ENCODE measurements around the gene ASB16. TPM values are rescaled to one million over a fixed set of nuclear protein-coding genes. Genes with fewer than 3 reads are reported as not detected.

ASB16 gene
- total RNA-seq, 2 experiments from 2014 or later: 0.30 to 0.44 TPM

- no peak for TF ChIP-seq EZH2phosphoT487 (IDR thresholded peaks at IDR 0.05; ENCODE audit: borderline replicate concordance, low read depth, low read length)
- TF ChIP-seq CTCF (conservative IDR thresholded peaks at IDR 0.05; ENCODE audit: low read length): no peak
- peaks cover 34% of the 10 kb centered on the region for H3K36me3 ChIP-seq (ENCODE audit: insufficient read depth, low read length)
- CTCF ChIA-PET (ENCODE audit: unreplicated experiment): interaction anchor here (1.8 kb wide), 1 partner anchor 61 kb away, joined by 5 read pairs; the partner anchor contains the start of gene HDAC5
- no peak overlapping the region for H2AFZ ChIP-seq (ENCODE audit: low read length)
- BruUV-seq (replicated peaks): no TSS peak
- no peaks in the 10 kb centered on the region for H3K9me2 ChIP-seq (ENCODE audit: insufficient read depth, low read length)
- no peaks in the 10 kb centered on the region for H3K9me3 ChIP-seq (ENCODE audit: low read length)
- intact Hi-C loops (cut with micrococcal nuclease; ENCODE audit: unreplicated experiment): no loop called here
- no peak for DNase-seq (ENCODE audit: low spot score)
- H3K4me3 ChIP-seq (ENCODE audit: low read depth, low read length, poor library complexity, severe bottlenecking): peak overlapping the region; percentile 76
- peak overlapping the region; percentile 96 for H3K4me2 ChIP-seq (ENCODE audit: low read length)
- POLR2A ChIA-PET: interaction anchor here (1.1 to 1.7 kb wide), 2 partner anchors 14 to 33 kb away, joined by 3 to 6 read pairs; no protein-coding TSS in a partner anchor
- peaks cover 57% of the 10 kb centered on the region for H3K79me2 ChIP-seq (ENCODE audit: insufficient read depth, low read depth, low read length)
- peaks cover 18% of the 10 kb centered on the region for H4K20me1 ChIP-seq (ENCODE audit: insufficient read depth, low read length)
- peaks cover 26% of the 10 kb centered on the region for H3K4me1 ChIP-seq (ENCODE audit: insufficient read depth, low read length, poor library complexity, severe bottlenecking)
- no peak overlapping the region for H3K27ac ChIP-seq (ENCODE audit: low read depth, low read length, poor library complexity, severe bottlenecking)
Observed at GRCh38 chr17:44184212-44184810, 13.8 kb downstream of the ASB16 start.

- Histone ChIP-seq H3K9me2 (ENCODE audit: insufficient read depth, low read length) (no peaks in the 10 kb centered on the region), H3K4me1 (ENCODE audit: insufficient read depth, low read length, poor library complexity, severe bottlenecking) (peaks cover 26% of the 10 kb centered on the region), H2AFZ (ENCODE audit: low read length) (peak within 1 kb of the TSS; percentile 70), H3K9me3 (ENCODE audit: low read length) (no peaks in the 10 kb centered on the region), H3K4me3 (ENCODE audit: low read depth, low read length, poor library complexity, severe bottlenecking) (peak within 1 kb of the TSS; percentile 76), H4K20me1 (ENCODE audit: insufficient read depth, low read length) (peaks cover 18% of the 10 kb centered on the region), H3K27ac (ENCODE audit: low read depth, low read length, poor library complexity, severe bottlenecking) (peak within 1 kb of the TSS; percentile 68), H3K79me2 (ENCODE audit: insufficient read depth, low read depth, low read length) (peaks cover 57% of the 10 kb centered on the region), H3K36me3 (ENCODE audit: insufficient read depth, low read length) (peaks cover 49% of the 10 kb centered on the region), H3K4me2 (ENCODE audit: low read length) (peak within 1 kb of the TSS; percentile 96)
- peak; percentile 100 for DNase-seq (ENCODE audit: low spot score)
- intact Hi-C loops (cut with micrococcal nuclease; ENCODE audit: unreplicated experiment): loop anchor here (1.0 to 5.0 kb wide), 3 partner anchors 44 to 114 kb away; partner anchors contain the start of genes G6PC3, HDAC5 and HROB
- ChIA-PET POLR2A (interaction anchor here (0.7 to 1.7 kb wide), 7 partner anchors 11 to 1965 kb away, joined by 3 to 7 read pairs (median 3); no protein-coding TSS in a partner anchor), CTCF (ENCODE audit: unreplicated experiment) (interaction anchor here (1.0 to 1.9 kb wide), 2 partner anchors 11 to 17 kb away, joined by 3 to 5 read pairs; no protein-coding TSS in a partner anchor)
- TSS peak; percentile 72 for BruUV-seq (replicated peaks)
- TF ChIP-seq EZH2phosphoT487 (IDR thresholded peaks at IDR 0.05; ENCODE audit: borderline replicate concordance, low read depth, low read length): no peak
Observed at GRCh38 chr17:44186307-44187130, 16.0 kb downstream of the ASB16 start, which contains the start of gene TMUB2. TSS of gene TMUB2 (plus strand) at chr17:44186972. CDS start at chr17:44187709, 737 bp downstream.
